DOHH2 (cell line): ENCODE results near the gene IMP3.

Source experiments
- H3F3A ChIP-seq: fragments of 200-600 bp; sonication (generic), shearing (Covaris generic); 2 replicates; pipeline ENCODE4 v1.6.0; 2016; ENCODE audit warnings: antibody characterized with exemption, mild to moderate bottlenecking; ENCODE audit not compliant: control insufficient read depth, insufficient read depth
- H3K27ac ChIP-seq: fragments of 200-600 bp; sonication (generic); 2 replicates; pipeline ENCODE4 v1.5.1; 2014; ENCODE audit warnings: low read depth, mild to moderate bottlenecking, low read length, moderate library complexity
- H3K27me3 ChIP-seq: fragments of 200-600 bp; sonication (generic); 2 replicates; pipeline ENCODE4 v1.6.1; 2014; ENCODE audit warnings: mild to moderate bottlenecking, low read length, mixed read lengths; ENCODE audit not compliant: control insufficient read depth
- H3K36me3 ChIP-seq: fragments of 200-600 bp; sonication (generic); 2 replicates; pipeline ENCODE4 v1.6.1; 2014; ENCODE audit warnings: mild to moderate bottlenecking, low read length, moderate library complexity, mixed read lengths; ENCODE audit not compliant: control insufficient read depth
- H3K4me1 ChIP-seq: fragments of 200-600 bp; sonication (generic); 2 replicates; pipeline ENCODE4 v1.6.1; 2014; ENCODE audit warnings: mild to moderate bottlenecking, low read length, mixed read lengths; ENCODE audit not compliant: control insufficient read depth
- H3K4me2 ChIP-seq: fragments of 200-600 bp; sonication (generic); 2 replicates; pipeline ENCODE4 v1.6.0; 2014; ENCODE audit warnings: mild to moderate bottlenecking, low read length, moderate library complexity
- H3K4me3 ChIP-seq: fragments of 200-600 bp; sonication (generic); 2 replicates; pipeline ENCODE4 v1.5.1; 2014; ENCODE audit warnings: mild to moderate bottlenecking, low read length, mixed read lengths
- H3K79me2 ChIP-seq: fragments of 200-600 bp; sonication (generic); 2 replicates; pipeline ENCODE4 v1.6.1; 2014; ENCODE audit warnings: mild to moderate bottlenecking, low read length, mixed read lengths; ENCODE audit not compliant: control insufficient read depth
- H3K9me2 ChIP-seq: fragments of 200-600 bp; sonication (generic); replicated peaks from 2 replicates; pipeline ENCODE4 v1.6.1; 2014; ENCODE audit warnings: mild to moderate bottlenecking, low read length, mixed read lengths; ENCODE audit not compliant: control insufficient read depth
- H3K9me3 ChIP-seq: fragments of 200-600 bp; sonication (generic); 2 replicates; pipeline ENCODE4 v1.6.1; 2014; ENCODE audit warnings: antibody characterized with exemption, low read length, mixed read lengths; ENCODE audit not compliant: control insufficient read depth, insufficient read depth
- H4K20me1 ChIP-seq: fragments of 200-600 bp; sonication (generic); 2 replicates; pipeline ENCODE4 v1.6.0; 2014; ENCODE audit warnings: low read depth, mild to moderate bottlenecking, antibody characterized with exemption, low read length, moderate library complexity; ENCODE audit not compliant: control insufficient read depth, insufficient read depth
- EZH2phosphoT487 ChIP-seq: fragments of 200-600 bp; sonication (generic); IDR thresholded peaks from 2 replicates; pipeline ENCODE4 v1.6.1; 2017; ENCODE audit warnings: borderline replicate concordance, mild to moderate bottlenecking, antibody characterized with exemption, low read length, moderate library complexity, mixed read lengths
- TF ChIP-seq, protein P1 (sequence below): fragments of 200-600 bp; sonication (generic); IDR thresholded peaks from one replicate; pipeline ENCODE4 v1.5.1; 2014; ENCODE audit warnings: antibody characterized with exemption, mild to moderate bottlenecking, low read depth, low read length; ENCODE audit not compliant: poor library complexity, severe bottlenecking

The IMP3 gene

DNA sequence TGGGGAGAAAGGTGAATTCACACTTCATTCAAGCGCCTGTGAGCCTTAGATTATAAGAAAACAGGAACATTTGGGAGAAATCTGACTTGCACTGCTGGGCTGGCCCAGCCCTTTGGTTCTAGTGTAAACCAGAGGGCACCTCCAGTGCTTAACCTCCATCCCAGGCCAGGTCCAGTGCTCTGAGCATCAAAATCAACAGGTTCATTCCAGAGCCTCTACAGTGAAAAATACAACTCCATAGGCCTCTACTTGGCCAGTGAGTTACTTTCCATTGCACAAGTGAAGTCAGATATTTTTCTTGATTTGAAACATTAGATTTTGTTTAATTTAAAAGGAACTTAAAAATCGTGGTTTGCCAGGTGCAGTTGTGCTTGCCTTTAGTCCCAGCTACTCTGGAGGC lies 17.5 kb downstream of the IMP3 start:
- no peaks in the 10 kb centered on the region for H3K9me3 ChIP-seq
- TF ChIP-seq EZH2phosphoT487, result no peak
- TF ChIP-seq, protein P1, sequence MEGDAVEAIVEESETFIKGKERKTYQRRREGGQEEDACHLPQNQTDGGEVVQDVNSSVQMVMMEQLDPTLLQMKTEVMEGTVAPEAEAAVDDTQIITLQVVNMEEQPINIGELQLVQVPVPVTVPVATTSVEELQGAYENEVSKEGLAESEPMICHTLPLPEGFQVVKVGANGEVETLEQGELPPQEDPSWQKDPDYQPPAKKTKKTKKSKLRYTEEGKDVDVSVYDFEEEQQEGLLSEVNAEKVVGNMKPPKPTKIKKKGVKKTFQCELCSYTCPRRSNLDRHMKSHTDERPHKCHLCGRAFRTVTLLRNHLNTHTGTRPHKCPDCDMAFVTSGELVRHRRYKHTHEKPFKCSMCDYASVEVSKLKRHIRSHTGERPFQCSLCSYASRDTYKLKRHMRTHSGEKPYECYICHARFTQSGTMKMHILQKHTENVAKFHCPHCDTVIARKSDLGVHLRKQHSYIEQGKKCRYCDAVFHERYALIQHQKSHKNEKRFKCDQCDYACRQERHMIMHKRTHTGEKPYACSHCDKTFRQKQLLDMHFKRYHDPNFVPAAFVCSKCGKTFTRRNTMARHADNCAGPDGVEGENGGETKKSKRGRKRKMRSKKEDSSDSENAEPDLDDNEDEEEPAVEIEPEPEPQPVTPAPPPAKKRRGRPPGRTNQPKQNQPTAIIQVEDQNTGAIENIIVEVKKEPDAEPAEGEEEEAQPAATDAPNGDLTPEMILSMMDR, result no peak
- no peak overlapping the region for H3K27ac ChIP-seq
- peaks cover 9% of the 10 kb centered on the region; the same call in 1 of the 2 replicates for H3F3A ChIP-seq
- no peak overlapping the region for H3K4me2 ChIP-seq
- 0 out of 2 replicates have a peak, but pooled peaks cover 2% of the 10 kb centered on the region for H3K79me2 ChIP-seq
- H3K4me3 ChIP-seq, result no peak overlapping the region
- H3K4me1 ChIP-seq, result peaks cover 7% of the 10 kb centered on the region
- no peaks in the 10 kb centered on the region for H3K27me3 ChIP-seq
- peaks cover 22% of the 10 kb centered on the region for H3K36me3 ChIP-seq
- H3K9me2 ChIP-seq, result no peaks in the 10 kb centered on the region
- H4K20me1 ChIP-seq, result no peaks in the 10 kb centered on the region

DNA sequence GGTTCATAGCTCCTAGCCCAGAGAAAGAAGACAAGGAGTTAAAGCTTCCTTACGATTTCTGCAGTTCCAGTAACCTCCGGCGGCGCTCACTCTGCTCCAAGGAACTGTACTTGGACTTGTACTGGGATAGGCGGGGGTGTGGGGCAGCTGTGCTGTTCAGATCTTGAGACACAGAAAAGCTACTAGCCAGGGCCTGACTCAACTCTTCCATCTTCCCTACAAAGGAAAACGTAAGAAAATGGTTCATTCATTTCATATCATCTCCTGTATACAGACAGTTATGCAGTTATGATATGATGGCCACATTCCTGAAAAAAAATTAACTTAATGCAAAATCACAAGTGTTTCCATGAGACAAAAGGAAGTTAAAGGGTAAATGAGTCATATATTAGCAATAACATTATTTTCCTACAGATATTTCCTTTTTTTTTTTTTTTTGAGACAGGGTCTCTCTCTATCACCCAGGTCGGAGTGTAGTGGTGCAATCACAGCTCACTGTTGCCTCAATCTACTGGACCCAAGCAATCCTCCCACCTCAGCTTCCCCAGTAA lies 19.1 kb downstream of the IMP3 start:
- no peak overlapping the region for H3K4me3 ChIP-seq
- H3K4me1 ChIP-seq, result no peaks in the 10 kb centered on the region; the same call in 1 of the 2 replicates
- H3K4me2 ChIP-seq, result no peak overlapping the region
- TF ChIP-seq EZH2phosphoT487, result no peak
- TF ChIP-seq, protein P1, result no peak
- H3K27ac ChIP-seq, result no peak overlapping the region
- H4K20me1 ChIP-seq, result no peaks in the 10 kb centered on the region
- no peaks in the 10 kb centered on the region for H3K9me2 ChIP-seq
- H3K27me3 ChIP-seq, result no peaks in the 10 kb centered on the region
- 0 out of 2 replicates have a peak, but pooled peaks cover 2% of the 10 kb centered on the region for H3K79me2 ChIP-seq
- H3K9me3 ChIP-seq, result no peaks in the 10 kb centered on the region
- H3F3A ChIP-seq, result peaks cover 4% of the 10 kb centered on the region; the same call in 1 of the 2 replicates
- H3K36me3 ChIP-seq, result peaks cover 35% of the 10 kb centered on the region

DNA sequence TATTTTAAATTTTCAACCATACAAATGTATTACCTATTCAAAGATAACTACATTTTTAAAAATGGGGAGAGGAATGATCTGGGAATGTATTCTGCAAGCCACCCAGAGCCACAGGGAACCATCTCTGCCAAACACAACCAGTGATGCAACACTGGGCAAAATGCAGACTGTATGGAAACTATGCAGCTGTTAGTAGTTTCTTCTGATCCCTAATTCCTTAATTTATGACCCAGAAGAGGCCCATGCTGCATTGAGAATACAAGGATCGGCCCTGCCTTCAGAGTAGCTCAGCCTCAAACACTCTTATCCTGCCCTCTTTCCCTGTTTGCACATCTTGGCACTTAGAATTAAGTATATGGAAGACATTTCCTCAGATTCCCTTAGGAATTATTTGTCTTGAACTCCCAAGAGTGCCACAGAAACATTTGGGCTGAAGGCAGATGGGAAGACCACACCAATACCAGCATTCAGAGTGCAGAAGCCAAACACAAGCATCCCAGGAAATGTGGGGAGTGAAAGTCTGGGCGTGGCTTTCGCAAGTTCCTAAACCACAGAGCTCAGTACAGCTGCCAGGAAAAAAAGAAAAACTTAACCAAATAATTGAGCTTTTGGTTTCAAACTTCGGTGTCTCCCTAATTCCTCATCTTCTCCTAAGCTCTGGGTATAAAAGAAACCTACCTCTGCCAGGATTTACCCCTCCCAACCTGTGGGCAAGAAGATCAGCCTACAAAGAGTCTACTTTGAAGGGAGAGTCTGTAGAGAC lies 19.8 kb downstream of the IMP3 start:
- H3K9me3 ChIP-seq, result no peaks in the 10 kb centered on the region
- no peaks in the 10 kb centered on the region for H3K4me1 ChIP-seq
- TF ChIP-seq, protein P1, result no peak
- no peak for TF ChIP-seq EZH2phosphoT487
- H3K4me2 ChIP-seq, result no peak overlapping the region
- no peak overlapping the region for H3K27ac ChIP-seq
- H3K36me3 ChIP-seq, result peaks cover 34% of the 10 kb centered on the region
- no peaks in the 10 kb centered on the region for H4K20me1 ChIP-seq
- H3K27me3 ChIP-seq, result no peaks in the 10 kb centered on the region
- no peak overlapping the region for H3K4me3 ChIP-seq
- 0 out of 2 replicates have a peak, but pooled peaks cover under 1% of the 10 kb centered on the region for H3K79me2 ChIP-seq
- peaks cover 4% of the 10 kb centered on the region; the same call in 1 of the 2 replicates for H3F3A ChIP-seq
- H3K9me2 ChIP-seq, result no peaks in the 10 kb centered on the region
